IMR-90 (cell line): Measurements from ENCODE around the gene ASXL3. TPM values are rescaled to one million over a fixed set of nuclear protein-coding genes. Genes with fewer than 3 reads are reported as not detected.

Experiments
- ATAC-seq: fragments of 200-7000 bp; cut with Tn5 transposase; 2 replicates; pipeline ENCODE4 v1.9.1; 2020; ENCODE audit warnings: low read depth, mild to moderate bottlenecking, moderate library complexity
- BruUV-seq: library from RNA; stranded (reverse); fragments of 400-500 nt; replicated peaks from 2 replicates; lab custom pipeline; 2021; lab: Mats Ljungman, UMichigan
- CTCF ChIA-PET: fragments of 300-600 bp; formaldehyde crosslinking; extraction: SDS; loops from one replicate; lab custom pipeline; 2021; ENCODE audit warnings: antibody characterized with exemption; lab: Yijun Ruan, JAX
- POLR2A ChIA-PET: fragments of 300-600 bp; sonication (Branson Sonifier 250); formaldehyde crosslinking; loops from one replicate; lab custom pipeline; 2022; ENCODE audit warnings: antibody characterized with exemption; ENCODE audit not compliant: unreplicated experiment; lab: Charles Lee
- DNase-seq: peaks from one replicate; pipeline ENCODE4 v3.0.0; 2013
- H2AFZ ChIP-seq: replicated peaks from 2 replicates; pipeline ENCODE3; 2013; ENCODE audit warnings: low read length, mild to moderate bottlenecking; ENCODE audit not compliant: poor library complexity
- H2AK5ac ChIP-seq: 2 replicates; pipeline ENCODE4 v1.6.1; 2013; ENCODE audit warnings: low read depth, low read length, inconsistent platforms
- H2AK9ac ChIP-seq: replicated peaks from 2 replicates; pipeline ENCODE3; 2013; ENCODE audit warnings: mild to moderate bottlenecking, low read depth, low read length, moderate library complexity; ENCODE audit not compliant: poor library complexity
- H2BK120ac ChIP-seq: 2 replicates; pipeline ENCODE4 v1.6.1; 2013; ENCODE audit warnings: low read depth, low read length, inconsistent platforms
- H2BK15ac ChIP-seq: 3 replicates; pipeline ENCODE4 v1.6.1; 2013; ENCODE audit warnings: low read depth, low read length, inconsistent platforms
- H2BK20ac ChIP-seq: 2 replicates; pipeline ENCODE4 v1.6.1; 2013; ENCODE audit warnings: low read depth, mild to moderate bottlenecking, inconsistent platforms, low read length, moderate library complexity
- H2BK5ac ChIP-seq: 2 replicates; pipeline ENCODE4 v1.6.1; 2013; ENCODE audit warnings: mild to moderate bottlenecking, low read depth, low read length, inconsistent platforms; ENCODE audit not compliant: poor library complexity, severe bottlenecking
- H3K14ac ChIP-seq: replicated peaks from 2 replicates; pipeline ENCODE4 v1.6.1; 2013; ENCODE audit warnings: low read depth, low read length, inconsistent platforms
- H3K18ac ChIP-seq: 2 replicates; pipeline ENCODE4 v1.6.1; 2013; ENCODE audit warnings: low read depth, low read length, control low read depth
- H3K23ac ChIP-seq: 2 replicates; pipeline ENCODE4 v1.6.1; 2013; ENCODE audit warnings: low read depth, low read length, inconsistent platforms
- H3K27ac ChIP-seq: 2 replicates; pipeline ENCODE4 v1.5.1; 2013; ENCODE audit warnings: mild to moderate bottlenecking, control low read depth, low read length; ENCODE audit not compliant: insufficient read depth
- H3K27me3 ChIP-seq: 2 replicates; pipeline ENCODE4 v1.6.1; 2013; ENCODE audit warnings: low read length; ENCODE audit not compliant: control insufficient read depth, insufficient read depth
- H3K36me3 ChIP-seq: 2 replicates; pipeline ENCODE4 v1.6.1; 2013; ENCODE audit warnings: low read length, mixed read lengths; ENCODE audit not compliant: control insufficient read depth, insufficient read depth
- H3K4ac ChIP-seq: 2 replicates; pipeline ENCODE4 v1.6.1; 2013; ENCODE audit warnings: low read depth, low read length, inconsistent platforms
- H3K4me1 ChIP-seq: 2 replicates; pipeline ENCODE4 v1.6.1; 2013; ENCODE audit warnings: low read length, mixed read lengths; ENCODE audit not compliant: control insufficient read depth, insufficient read depth
- H3K4me2 ChIP-seq: 2 replicates; pipeline ENCODE4 v1.6.1; 2013; ENCODE audit warnings: low read depth, mild to moderate bottlenecking, control low read depth, low read length, moderate library complexity
- H3K4me3 ChIP-seq: 2 replicates; pipeline ENCODE4 v1.5.1; 2013; ENCODE audit warnings: low read depth, mild to moderate bottlenecking, control low read depth, low read length, moderate library complexity; ENCODE audit not compliant: insufficient read depth
- H3K56ac ChIP-seq: 2 replicates; pipeline ENCODE4 v1.6.1; 2013; ENCODE audit warnings: low read length, inconsistent platforms; ENCODE audit not compliant: insufficient read depth; ENCODE audit errors: extremely low read depth
- H3K79me1 ChIP-seq, 2 experiments: 2 replicates each; pipeline ENCODE4 v1.6.1; 2013; ENCODE audit warnings: low read length in 2 of 2, inconsistent platforms in 1 of 2, low read depth in 1 of 2
- H3K9ac ChIP-seq: 2 replicates; pipeline ENCODE4 v1.6.1; 2013; ENCODE audit warnings: low read depth, low read length, control low read depth
- H3K9me1 ChIP-seq: 2 replicates; pipeline ENCODE4 v1.6.1; 2013; ENCODE audit warnings: low read length, inconsistent platforms; ENCODE audit not compliant: insufficient read depth
- H3K9me3 ChIP-seq: 2 replicates; pipeline ENCODE4 v1.6.1; 2013; ENCODE audit warnings: low read length; ENCODE audit not compliant: control insufficient read depth, insufficient read depth
- H4K20me1 ChIP-seq: 2 replicates; pipeline ENCODE4 v1.6.1; 2013; ENCODE audit warnings: low read length, inconsistent platforms; ENCODE audit not compliant: insufficient read depth
- H4K5ac ChIP-seq: 2 replicates; pipeline ENCODE4 v1.6.1; 2013; ENCODE audit warnings: mild to moderate bottlenecking, low read depth, low read length, control low read depth
- H4K8ac ChIP-seq, 2 experiments: 2 replicates each; pipeline ENCODE4 v1.6.1; 2013; ENCODE audit warnings: low read depth in 2 of 2, low read length in 2 of 2, control low read depth in 1 of 2, inconsistent platforms in 1 of 2
- H4K91ac ChIP-seq: 2 replicates; pipeline ENCODE4 v1.6.1; 2013; ENCODE audit warnings: low read depth, low read length, inconsistent platforms; ENCODE audit not compliant: insufficient read depth
- CEBPB ChIP-seq: IDR thresholded peaks from 2 replicates; pipeline ENCODE4 v1.6.1; 2012; ENCODE audit warnings: low read depth, low read length, improper control_type of control experiment
- CHD1 ChIP-seq: IDR thresholded peaks from 2 replicates; pipeline ENCODE4 v1.6.1; 2012; ENCODE audit warnings: low read depth, low read length, improper control_type of control experiment
- CTCF ChIP-seq: conservative IDR thresholded peaks from 2 replicates; pipeline ENCODE4 v1.5.1; 2012; ENCODE audit warnings: mild to moderate bottlenecking, low read depth, low read length, improper control_type of control experiment
- ELK1 ChIP-seq: fragments of 150-350 bp; IDR thresholded peaks from 2 replicates; pipeline ENCODE4 v1.6.1; 2016; ENCODE audit warnings: low read depth, mild to moderate bottlenecking, low read length, moderate library complexity, borderline replicate concordance
- MAFK ChIP-seq: IDR thresholded peaks from 2 replicates; pipeline ENCODE4 v1.6.1; 2012; ENCODE audit warnings: low read depth, low read length, improper control_type of control experiment
- MAZ ChIP-seq: IDR thresholded peaks from 2 replicates; pipeline ENCODE4 v1.6.1; 2012; ENCODE audit warnings: low read depth, mild to moderate bottlenecking, low read length, improper control_type of control experiment, moderate library complexity, borderline replicate concordance
- MXI1 ChIP-seq: IDR thresholded peaks from 2 replicates; pipeline ENCODE4 v1.6.1; 2012; ENCODE audit warnings: low read depth, mild to moderate bottlenecking, low read length, moderate library complexity, borderline replicate concordance
- NFE2L2 ChIP-seq: fragments of 150-350 bp; IDR thresholded peaks from 2 replicates; pipeline ENCODE4 v1.6.1; 2016; ENCODE audit warnings: low read depth, mild to moderate bottlenecking, low read length
- POLR2A ChIP-seq: IDR thresholded peaks from 2 replicates; pipeline ENCODE4 v1.6.1; 2012; ENCODE audit warnings: mild to moderate bottlenecking, low read depth, low read length
- RAD21 ChIP-seq: IDR thresholded peaks from 2 replicates; pipeline ENCODE4 v1.6.1; 2012; ENCODE audit warnings: low read length, improper control_type of control experiment
- RCOR1 ChIP-seq: IDR thresholded peaks from 2 replicates; pipeline ENCODE4 v1.6.1; 2012; ENCODE audit warnings: mild to moderate bottlenecking, low read length, improper control_type of control experiment; ENCODE audit not compliant: insufficient replicate concordance
- RFX5 ChIP-seq: IDR thresholded peaks from 2 replicates; pipeline ENCODE4 v1.8.0; 2012; ENCODE audit warnings: low read depth, mild to moderate bottlenecking, low read length, moderate library complexity
- SMC3 ChIP-seq: fragments of 150-350 bp; IDR thresholded peaks from 2 replicates; pipeline ENCODE4 v1.6.1; 2016; ENCODE audit warnings: low read depth, mild to moderate bottlenecking, antibody characterized with exemption, low read length, moderate library complexity
- USF2 ChIP-seq: fragments of 150-350 bp; IDR thresholded peaks from 2 replicates; pipeline ENCODE4 v1.6.1; 2017; ENCODE audit warnings: mild to moderate bottlenecking, antibody characterized with exemption, low read length, low read depth
- WGBS, 2 experiments: methylation state at CpG; one replicate each; pipeline versions ENCODE4 v1.1.5 to v1.1.7; 2013; ENCODE audit warnings: missing lambda C conversion rate in 2 of 2; ENCODE audit not compliant: insufficient read length in 1 of 2; ENCODE audit errors: extremely low coverage in 2 of 2; 5-methylcytosine and 5-hydroxymethylcytosine counted together
- dilution Hi-C: fragments of 300-500 bp; cut with HindIII; formaldehyde crosslinking; loops from one replicate; pipeline ENCODE4 v1.14.3; 2018; ENCODE audit warnings: low sequenced_read_pairs; ENCODE audit not compliant: unreplicated experiment
- in situ Hi-C: fragments of 300-500 bp; cut with MboI; formaldehyde crosslinking; loops from 3 replicates; pipeline ENCODE4 v1.14.3; 2019; ENCODE audit warnings: low sequenced_read_pairs, inconsistent platforms, mixed read lengths
- intact Hi-C: fragments of 100-400 bp; cut with micrococcal nuclease; formaldehyde crosslinking; loops from 2 replicates; pipeline ENCODE4 v1.10.0; 2022
- polyA plus RNA-seq, 3 experiments: library from polyadenylated mRNA; depleted of rRNA; stranded (reverse); fragments of >200 nt; gene quantifications; 2 replicates each; pipeline ENCODE4 v1.2.3, GENCODE V29; 2012; ENCODE audit warnings: low replicate concordance in 1 of 3
- total RNA-seq: library from RNA; depleted of rRNA; stranded (reverse); fragments of >200 nt; gene quantifications from 2 replicates; pipeline ENCODE4 v1.2.3, GENCODE V29; 2012

ASXL3 gene
- total and polyA plus RNA-seq, 2 of the 4 experiments (the other 2 are of a cell fraction): 0.03 to 0.54 TPM

- H3K4ac ChIP-seq: no peak overlapping the region
- intact Hi-C loops: no loop called here
- ATAC-seq (no peak), DNase-seq (no peak)
- BruUV-seq: no TSS peak
- H3K9me3 ChIP-seq: no peaks in the 10 kb centered on the region
- H2BK5ac ChIP-seq: no peak overlapping the region
- H4K8ac ChIP-seq: no peak overlapping the region
- no peak overlapping the region for H3K14ac ChIP-seq
- no peak overlapping the region for H3K23ac ChIP-seq
- no peak overlapping the region for H2BK20ac ChIP-seq
- no peak overlapping the region for H3K9ac ChIP-seq
- ChIA-PET CTCF (no interaction called here), POLR2A (no interaction called here)
- no peak overlapping the region for H2BK120ac ChIP-seq
- dilution Hi-C loops: no loop called here
- H3K79me1 ChIP-seq: no peaks in the 10 kb centered on the region
- no CpG with 5 or more reads among the region's 2 CpGs for WGBS, 2 experiments
- H3K27me3 ChIP-seq: no peaks in the 10 kb centered on the region
- H3K36me3 ChIP-seq: no peaks in the 10 kb centered on the region
- H4K91ac ChIP-seq: no peak overlapping the region
- TF ChIP-seq CEBPB: no peak
- TF ChIP-seq CHD1: no peak
- no peak for TF ChIP-seq RCOR1
- TF ChIP-seq ELK1: no peak
- TF ChIP-seq SMC3: no peak
- TF ChIP-seq POLR2A: no peak
- TF ChIP-seq CTCF: no peak
- TF ChIP-seq MAZ: no peak
- TF ChIP-seq MXI1: no peak
- no peak for TF ChIP-seq RFX5
- no peak for TF ChIP-seq RAD21
- TF ChIP-seq USF2: no peak
- no peak for TF ChIP-seq NFE2L2
- TF ChIP-seq MAFK: no peak
- H3K27ac ChIP-seq: no peak overlapping the region
- no peak overlapping the region for H3K56ac ChIP-seq
- in situ Hi-C loops: no loop called here
- no peak overlapping the region for H2AK9ac ChIP-seq
- H4K5ac ChIP-seq: no peak overlapping the region
- no peak overlapping the region for H2BK15ac ChIP-seq
- H3K4me1 ChIP-seq: no peaks in the 10 kb centered on the region
- H2AFZ ChIP-seq: no peak overlapping the region
- H4K20me1 ChIP-seq: no peaks in the 10 kb centered on the region
- H3K4me2 ChIP-seq: no peak overlapping the region
- H3K9me1 ChIP-seq: no peaks in the 10 kb centered on the region
- H3K18ac ChIP-seq: no peak overlapping the region
- H3K4me3 ChIP-seq: no peak overlapping the region
- H2AK5ac ChIP-seq: no peak overlapping the region
These were observed 119.5 kb downstream of the ASXL3 start for GRCh38 chr18:33697498-33697897.
